ENCODE results near the gene NUDT22.

GRCh38 chr11:64263947-64264317, 37.9 kb downstream of the NUDT22 start:
- TF ChIP-seq POLR2A (IDR thresholded peaks at IDR 0.05; ENCODE audit: low read depth) (no peak), CTCF (IDR thresholded peaks at IDR 0.05) (no peak)
